MM.1S (cell line): ENCODE results near the gene CABLES2.

ENCODE experiments used
- DNase-seq: peaks from one replicate; pipeline ENCODE4 v3.0.0-alpha.2; 2015
- H2AFZ ChIP-seq: fragments of 300-600 bp; sonication (generic); 2 replicates; pipeline ENCODE4 v1.6.0; 2016; ENCODE audit warnings: antibody characterized with exemption, low read length
- H3F3A ChIP-seq: fragments of 300-600 bp; sonication (generic); 2 replicates; pipeline ENCODE4 v1.6.1; 2016; ENCODE audit warnings: mild to moderate bottlenecking, antibody characterized with exemption, low read length, moderate library complexity, mixed read lengths; ENCODE audit not compliant: insufficient read depth
- H3K27ac ChIP-seq: fragments of 300-600 bp; sonication (generic); 2 replicates; pipeline ENCODE4 v1.5.1; 2016; ENCODE audit warnings: mild to moderate bottlenecking, low read length
- H3K27me3 ChIP-seq: fragments of 300-600 bp; sonication (generic); replicated peaks from 2 replicates; pipeline ENCODE4 v1.6.0; 2016; ENCODE audit warnings: low read length; ENCODE audit not compliant: insufficient read depth
- H3K36me3 ChIP-seq: fragments of 300-600 bp; sonication (generic); replicated peaks from 2 replicates; pipeline ENCODE4 v1.6.1; 2016; ENCODE audit warnings: mild to moderate bottlenecking, low read length, mixed read lengths; ENCODE audit not compliant: insufficient read depth
- H3K4me1 ChIP-seq: fragments of 300-600 bp; sonication (generic); 2 replicates; pipeline ENCODE4 v1.6.1; 2016; ENCODE audit warnings: low read length, mixed read lengths
- H3K4me2 ChIP-seq: fragments of 300-600 bp; sonication (generic); 2 replicates; pipeline ENCODE4 v1.6.0; 2016; ENCODE audit warnings: low read depth, low read length
- H3K4me3 ChIP-seq: fragments of 300-600 bp; sonication (generic); 2 replicates; pipeline ENCODE4 v1.5.1; 2016; ENCODE audit warnings: low read length, mixed read lengths
- H3K79me2 ChIP-seq: fragments of 300-600 bp; sonication (generic); 2 replicates; pipeline ENCODE4 v1.6.1; 2016; ENCODE audit warnings: mixed run types, low read length, mixed read lengths
- H3K9ac ChIP-seq: fragments of 300-600 bp; sonication (generic); 2 replicates; pipeline ENCODE4 v1.6.1; 2016; ENCODE audit warnings: low read length, mixed read lengths
- H3K9me2 ChIP-seq: fragments of 300-600 bp; sonication (generic); replicated peaks from 2 replicates; pipeline ENCODE4 v1.6.1; 2016; ENCODE audit warnings: mild to moderate bottlenecking, low read length, mixed read lengths; ENCODE audit not compliant: insufficient read depth
- H3K9me3 ChIP-seq: fragments of 300-600 bp; sonication (generic); replicated peaks from 2 replicates; pipeline ENCODE4 v1.6.1; 2016; ENCODE audit warnings: mild to moderate bottlenecking, low read length, mixed read lengths; ENCODE audit not compliant: insufficient read depth
- H4K20me1 ChIP-seq: fragments of 300-600 bp; sonication (generic); 2 replicates; pipeline ENCODE4 v1.6.1; 2016; ENCODE audit warnings: mild to moderate bottlenecking, low read length, moderate library complexity, mixed read lengths; ENCODE audit not compliant: insufficient read depth
- EZH2 ChIP-seq: fragments of 300-600 bp; sonication (generic); optimal IDR thresholded peaks from 2 replicates; pipeline ENCODE3; 2017; ENCODE audit warnings: low read depth, mild to moderate bottlenecking, antibody characterized with exemption, low read length, mixed read lengths
- EZH2phosphoT487 ChIP-seq: fragments of 300-600 bp; sonication (generic); IDR thresholded peaks from 2 replicates; pipeline ENCODE4 v1.6.1; 2018; ENCODE audit warnings: antibody characterized with exemption, low read length
- TF ChIP-seq, protein P1 (sequence below): fragments of 300-600 bp; sonication (generic); IDR thresholded peaks from 2 replicates; pipeline ENCODE4 v1.5.1; 2016; ENCODE audit warnings: antibody characterized with exemption, low read length, mixed read lengths

CABLES2 gene

DNA sequence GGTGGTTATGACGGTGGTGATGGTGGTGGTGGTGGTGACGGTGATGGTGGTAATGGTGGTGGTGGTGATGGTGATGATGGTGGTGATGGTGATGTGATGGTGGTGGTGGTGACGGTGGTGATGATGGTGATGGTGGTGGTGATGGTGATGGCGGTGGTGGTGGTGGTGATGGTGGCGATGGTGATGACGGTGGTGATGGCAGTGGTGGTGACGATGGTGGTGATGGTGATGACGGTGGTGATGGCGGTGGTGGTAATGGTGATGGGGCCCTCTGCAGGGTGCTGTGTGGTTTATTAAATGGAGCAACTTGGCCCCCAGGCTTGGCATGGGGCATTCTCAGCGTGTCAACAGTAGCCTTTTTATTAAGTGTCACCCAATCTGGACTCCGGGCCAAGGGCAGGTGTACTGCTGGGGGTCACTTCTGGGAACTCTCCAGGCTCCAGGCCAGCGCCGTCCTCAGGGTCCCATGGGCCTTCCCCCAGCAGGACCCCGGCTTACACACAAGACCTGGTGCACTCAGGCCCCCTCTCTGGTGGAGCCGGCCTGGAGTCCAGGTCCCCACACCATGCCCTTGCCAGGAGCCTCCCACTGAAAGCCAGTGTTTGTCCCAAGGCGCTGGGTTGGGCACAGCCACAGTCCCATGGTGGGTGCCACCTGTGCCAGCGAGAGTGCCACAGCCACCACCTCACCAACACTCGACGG is 8.8 kb downstream of the CABLES2 start:
- Histone ChIP-seq H2AFZ (no peak overlapping the region), H3K4me1 (no peaks in the 10 kb centered on the region), H4K20me1 (no peaks in the 10 kb centered on the region), H3K36me3 (no peaks in the 10 kb centered on the region), H3F3A (no peaks in the 10 kb centered on the region), H3K9ac (no peak overlapping the region), H3K4me2 (no peak overlapping the region), H3K27me3 (no peaks in the 10 kb centered on the region), H3K79me2 (no peaks in the 10 kb centered on the region), H3K9me3 (no peaks in the 10 kb centered on the region), H3K9me2 (no peaks in the 10 kb centered on the region), H3K27ac (no peak overlapping the region), H3K4me3 (no peak overlapping the region)
- no peak for DNase-seq
- no peak for TF ChIP-seq EZH2
- TF ChIP-seq, protein P1, sequence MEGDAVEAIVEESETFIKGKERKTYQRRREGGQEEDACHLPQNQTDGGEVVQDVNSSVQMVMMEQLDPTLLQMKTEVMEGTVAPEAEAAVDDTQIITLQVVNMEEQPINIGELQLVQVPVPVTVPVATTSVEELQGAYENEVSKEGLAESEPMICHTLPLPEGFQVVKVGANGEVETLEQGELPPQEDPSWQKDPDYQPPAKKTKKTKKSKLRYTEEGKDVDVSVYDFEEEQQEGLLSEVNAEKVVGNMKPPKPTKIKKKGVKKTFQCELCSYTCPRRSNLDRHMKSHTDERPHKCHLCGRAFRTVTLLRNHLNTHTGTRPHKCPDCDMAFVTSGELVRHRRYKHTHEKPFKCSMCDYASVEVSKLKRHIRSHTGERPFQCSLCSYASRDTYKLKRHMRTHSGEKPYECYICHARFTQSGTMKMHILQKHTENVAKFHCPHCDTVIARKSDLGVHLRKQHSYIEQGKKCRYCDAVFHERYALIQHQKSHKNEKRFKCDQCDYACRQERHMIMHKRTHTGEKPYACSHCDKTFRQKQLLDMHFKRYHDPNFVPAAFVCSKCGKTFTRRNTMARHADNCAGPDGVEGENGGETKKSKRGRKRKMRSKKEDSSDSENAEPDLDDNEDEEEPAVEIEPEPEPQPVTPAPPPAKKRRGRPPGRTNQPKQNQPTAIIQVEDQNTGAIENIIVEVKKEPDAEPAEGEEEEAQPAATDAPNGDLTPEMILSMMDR = no peak
- no peak for TF ChIP-seq EZH2phosphoT487

DNA sequence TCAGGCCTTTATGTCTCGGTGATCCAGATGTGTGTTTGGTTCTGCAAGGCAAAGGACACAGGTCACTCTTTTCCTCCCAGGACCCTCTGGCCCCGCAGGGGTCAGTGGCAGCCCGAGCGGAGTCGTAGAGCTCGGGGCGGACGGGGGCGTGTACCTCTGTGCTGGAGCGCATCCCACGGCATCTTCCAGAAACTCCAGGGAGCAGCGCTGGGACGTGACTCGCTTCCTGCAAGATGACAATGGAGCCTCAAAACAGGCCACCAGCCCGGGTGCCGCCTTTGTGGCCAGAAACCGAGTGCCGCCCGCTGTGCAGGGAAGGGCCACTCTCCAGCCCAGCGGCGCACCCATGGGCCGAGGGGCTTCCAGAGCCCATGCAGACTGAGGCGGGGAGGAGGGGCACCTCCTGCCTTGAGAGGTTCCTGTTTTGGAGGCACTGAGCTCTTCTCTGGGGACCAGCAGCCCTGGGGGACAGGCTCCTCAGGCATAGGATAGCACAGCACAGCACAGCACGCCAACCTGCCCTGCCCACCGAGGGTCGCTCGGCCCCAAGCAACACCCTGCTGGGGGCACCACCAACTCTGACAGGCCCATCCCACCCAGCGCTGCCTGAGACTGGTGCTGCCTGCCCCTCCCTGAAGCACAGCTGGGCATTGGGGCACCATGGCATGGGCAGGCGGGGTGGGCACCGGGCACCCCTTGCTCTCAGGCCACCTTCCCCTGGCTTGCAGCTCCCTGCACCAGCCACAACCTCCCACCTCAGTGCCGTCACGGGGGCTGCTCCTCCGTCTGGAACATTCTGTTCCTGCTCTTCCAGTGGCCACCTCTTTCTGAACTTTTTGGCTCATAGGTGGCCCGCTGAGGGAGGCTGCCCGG is 10.5 kb downstream of the CABLES2 start:
- no peak overlapping the region for H3K9ac ChIP-seq
- H4K20me1 ChIP-seq = no peaks in the 10 kb centered on the region
- H3K27ac ChIP-seq = no peak overlapping the region
- no peak overlapping the region for H3K4me2 ChIP-seq
- no peak for DNase-seq
- H3K36me3 ChIP-seq = no peaks in the 10 kb centered on the region
- H2AFZ ChIP-seq = no peak overlapping the region
- TF ChIP-seq, protein P1 = no peak
- TF ChIP-seq EZH2 = no peak
- TF ChIP-seq EZH2phosphoT487 = no peak
- H3K9me2 ChIP-seq = no peaks in the 10 kb centered on the region
- no peaks in the 10 kb centered on the region for H3F3A ChIP-seq
- no peaks in the 10 kb centered on the region for H3K27me3 ChIP-seq
- no peak overlapping the region for H3K4me3 ChIP-seq
- no peaks in the 10 kb centered on the region for H3K4me1 ChIP-seq
- no peaks in the 10 kb centered on the region for H3K9me3 ChIP-seq
- H3K79me2 ChIP-seq = no peaks in the 10 kb centered on the region

DNA sequence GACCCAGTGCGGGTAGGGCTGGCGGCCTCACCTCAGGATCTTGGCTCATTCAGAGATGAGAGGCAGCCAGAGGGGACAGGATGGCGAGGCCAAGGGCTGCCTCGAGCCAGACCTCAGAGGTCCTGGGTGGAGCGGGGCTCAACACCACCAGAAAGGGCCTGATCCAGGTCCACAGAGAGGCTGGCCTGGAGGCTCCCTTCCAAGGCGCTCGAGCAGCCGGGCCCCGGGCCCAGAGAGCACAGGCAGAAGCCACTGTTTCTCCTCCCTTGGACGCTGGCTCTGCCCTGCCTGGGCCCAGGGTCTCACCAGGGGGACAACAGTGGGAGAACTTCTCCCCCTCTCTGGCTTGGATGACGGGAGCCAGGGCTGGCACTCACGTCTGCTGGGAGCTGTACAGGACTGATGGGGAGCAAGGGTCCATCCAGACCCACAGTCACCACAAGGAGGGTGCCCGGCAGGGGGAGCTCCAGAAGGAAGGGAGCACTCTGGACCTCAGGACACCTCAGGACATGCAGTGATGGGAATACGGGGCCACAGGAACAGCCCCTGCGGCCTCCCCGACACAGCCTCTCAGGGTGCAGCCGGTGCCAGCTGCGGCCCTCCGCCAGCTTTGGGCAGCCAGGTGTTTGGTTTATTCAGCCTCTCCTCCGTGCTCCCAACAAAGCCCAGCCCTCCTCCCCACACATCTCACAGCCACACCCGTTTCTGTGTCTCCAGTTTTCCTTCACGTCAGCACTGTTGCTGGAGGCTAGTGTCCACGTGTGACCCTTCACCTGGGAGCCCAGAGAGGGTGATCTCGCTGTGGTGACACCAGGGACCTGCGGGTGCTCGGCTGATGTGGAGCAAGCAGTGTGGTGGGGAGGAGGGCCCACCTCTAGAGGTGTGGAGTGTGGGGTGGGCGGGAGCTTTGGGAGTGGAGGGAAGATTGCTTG is 11.5 kb downstream of the CABLES2 start:
- no peaks in the 10 kb centered on the region for H3K36me3 ChIP-seq
- no peak overlapping the region for H3K4me2 ChIP-seq
- TF ChIP-seq EZH2phosphoT487 (no peak), EZH2 (no peak)
- TF ChIP-seq, protein P1 = no peak
- H3K4me3 ChIP-seq = no peak overlapping the region
- H2AFZ ChIP-seq = no peak overlapping the region
- no peaks in the 10 kb centered on the region for H3K79me2 ChIP-seq
- no peaks in the 10 kb centered on the region for H3K4me1 ChIP-seq
- H3K27me3 ChIP-seq = no peaks in the 10 kb centered on the region
- H3F3A ChIP-seq = no peaks in the 10 kb centered on the region
- H3K9ac ChIP-seq = no peak overlapping the region
- no peak for DNase-seq
- H3K27ac ChIP-seq = no peak overlapping the region
- no peaks in the 10 kb centered on the region for H3K9me2 ChIP-seq
- no peaks in the 10 kb centered on the region for H4K20me1 ChIP-seq
- H3K9me3 ChIP-seq = no peaks in the 10 kb centered on the region
